ENCODE data around the gene ASMTL. TPM values are rescaled to one million over a fixed set of nuclear protein-coding genes. Genes with fewer than 3 reads are reported as not detected.

ASMTL gene
- total and polyA plus RNA-seq, 2 donors (not counting 1 experiment from before 2014, with no cell fraction given), result 12.9 to 19.8 TPM

DNA sequence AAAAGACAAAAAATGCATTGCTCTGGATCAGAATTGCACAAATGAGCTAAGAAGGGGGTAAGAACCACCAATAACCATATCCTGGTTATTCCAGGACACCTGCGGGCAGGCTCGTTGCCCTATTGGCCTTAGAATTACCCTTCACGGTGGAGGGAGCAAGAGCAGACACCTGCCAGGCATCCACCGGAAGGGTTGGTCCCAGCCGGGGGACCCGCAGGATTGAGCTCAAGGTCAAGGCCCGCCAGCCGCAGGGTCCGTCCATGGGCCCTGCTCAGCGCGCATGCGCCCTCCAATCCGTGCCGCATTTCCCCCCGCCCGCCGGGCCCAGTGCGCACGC lies 61.4 kb downstream of the ASMTL start:
- H3K9me3 ChIP-seq (ENCODE audit: control insufficient read depth, insufficient read depth, low read depth, low read length), result no peaks in the 10 kb centered on the region
- peaks cover 71% of the 10 kb centered on the region for H3K79me2 ChIP-seq (ENCODE audit: control insufficient read depth, insufficient read depth, low read length)
- H4K20me1 ChIP-seq (ENCODE audit: control insufficient read depth, extremely low read depth, insufficient read depth, low read length), result peaks cover 2% of the 10 kb centered on the region
- H2AFZ ChIP-seq (ENCODE audit: low read length), result no peak overlapping the region
- DNase-seq (ENCODE audit: low read depth in 2 of 2), result no peak
- H3K27ac ChIP-seq (ENCODE audit: insufficient read depth, low read length), result peak overlapping the region; percentile 98
- no peaks in the 10 kb centered on the region for H3K27me3 ChIP-seq (ENCODE audit: control insufficient read depth, insufficient read depth, low read length)
- peaks cover 30% of the 10 kb centered on the region for H3K36me3 ChIP-seq (ENCODE audit: control insufficient read depth, insufficient read depth, low read length)
- H3K4me1 ChIP-seq (ENCODE audit: control insufficient read depth, extremely low read depth, insufficient read depth, low read length), result peaks cover 11% of the 10 kb centered on the region
- H3K9ac ChIP-seq (ENCODE audit: insufficient read depth, low read length), result peak overlapping the region; percentile 99
- H3K4me3 ChIP-seq (replicated peaks in 1 of 4; ENCODE audit: control extremely low read depth in 1 of 4, insufficient read depth in 1 of 4, low read depth in 3 of 4, low read length in 4 of 4), result peak overlapping the region; percentile 78 to 100 (median 92)
- no peak for TF ChIP-seq EZH2 (IDR thresholded peaks at IDR 0.05; ENCODE audit: low read length, missing control alignments)
- TF ChIP-seq, protein P1, sequence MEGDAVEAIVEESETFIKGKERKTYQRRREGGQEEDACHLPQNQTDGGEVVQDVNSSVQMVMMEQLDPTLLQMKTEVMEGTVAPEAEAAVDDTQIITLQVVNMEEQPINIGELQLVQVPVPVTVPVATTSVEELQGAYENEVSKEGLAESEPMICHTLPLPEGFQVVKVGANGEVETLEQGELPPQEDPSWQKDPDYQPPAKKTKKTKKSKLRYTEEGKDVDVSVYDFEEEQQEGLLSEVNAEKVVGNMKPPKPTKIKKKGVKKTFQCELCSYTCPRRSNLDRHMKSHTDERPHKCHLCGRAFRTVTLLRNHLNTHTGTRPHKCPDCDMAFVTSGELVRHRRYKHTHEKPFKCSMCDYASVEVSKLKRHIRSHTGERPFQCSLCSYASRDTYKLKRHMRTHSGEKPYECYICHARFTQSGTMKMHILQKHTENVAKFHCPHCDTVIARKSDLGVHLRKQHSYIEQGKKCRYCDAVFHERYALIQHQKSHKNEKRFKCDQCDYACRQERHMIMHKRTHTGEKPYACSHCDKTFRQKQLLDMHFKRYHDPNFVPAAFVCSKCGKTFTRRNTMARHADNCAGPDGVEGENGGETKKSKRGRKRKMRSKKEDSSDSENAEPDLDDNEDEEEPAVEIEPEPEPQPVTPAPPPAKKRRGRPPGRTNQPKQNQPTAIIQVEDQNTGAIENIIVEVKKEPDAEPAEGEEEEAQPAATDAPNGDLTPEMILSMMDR (conservative IDR thresholded peaks at IDR 0.05 in 1 of 2, IDR thresholded peaks at IDR 0.05 in 1 of 2; ENCODE audit: low read depth in 1 of 2, low read length in 2 of 2), result no peak
- peak overlapping the region; percentile 64 for H3K4me2 ChIP-seq (ENCODE audit: extremely low read depth, insufficient read depth, low read length)

DNA sequence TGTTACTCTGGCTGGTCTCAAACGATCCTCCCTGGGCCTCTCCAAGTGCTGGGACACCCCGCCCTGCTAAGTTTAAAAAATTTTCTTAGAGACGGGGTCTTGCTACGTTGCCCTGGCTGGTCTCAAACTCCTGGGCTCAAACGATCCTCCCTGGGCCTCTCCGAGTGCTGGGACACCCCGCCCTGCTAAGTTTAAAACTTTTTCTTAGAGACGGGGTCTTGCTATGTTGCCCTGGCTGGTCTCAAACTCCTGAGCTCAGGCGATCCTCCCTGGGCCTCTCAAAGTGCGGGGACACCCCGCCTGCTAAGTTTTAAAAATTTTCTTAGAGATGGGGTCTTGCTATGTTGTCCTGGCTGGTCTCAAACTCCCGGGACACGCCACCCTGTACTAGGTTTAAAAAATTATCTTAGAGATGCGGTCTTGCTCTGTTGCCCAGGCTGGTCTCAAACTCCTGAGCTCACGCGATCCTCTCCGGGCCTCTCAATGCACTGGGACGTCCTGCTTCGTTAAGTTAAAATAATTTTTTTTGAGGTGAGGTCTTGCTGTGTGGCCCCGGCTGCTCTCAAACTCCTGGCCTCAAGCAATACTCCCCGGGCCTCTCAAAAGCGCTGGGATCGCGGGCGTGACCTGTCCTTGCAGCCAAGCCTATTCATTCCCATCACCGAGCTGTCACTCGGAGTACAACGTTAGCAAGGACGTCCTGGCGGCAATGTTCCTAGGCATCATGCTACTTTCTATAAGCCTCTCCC lies 61.9 kb downstream of the ASMTL start:
- H3K4me3 ChIP-seq (replicated peaks in 1 of 4; ENCODE audit: control extremely low read depth in 1 of 4, insufficient read depth in 1 of 4, low read depth in 3 of 4, low read length in 4 of 4), result peak overlapping the region; percentile 78 to 100 (median 92)
- H3K36me3 ChIP-seq (ENCODE audit: control insufficient read depth, insufficient read depth, low read length), result peaks cover 35% of the 10 kb centered on the region
- no peak for DNase-seq (ENCODE audit: low read depth in 2 of 2)
- H3K27ac ChIP-seq (ENCODE audit: insufficient read depth, low read length), result peak overlapping the region; percentile 98
- H3K9me3 ChIP-seq (ENCODE audit: control insufficient read depth, insufficient read depth, low read depth, low read length), result no peaks in the 10 kb centered on the region
- H3K27me3 ChIP-seq (ENCODE audit: control insufficient read depth, insufficient read depth, low read length), result no peaks in the 10 kb centered on the region
- peaks cover 69% of the 10 kb centered on the region for H3K79me2 ChIP-seq (ENCODE audit: control insufficient read depth, insufficient read depth, low read length)
- peak overlapping the region; percentile 64 for H3K4me2 ChIP-seq (ENCODE audit: extremely low read depth, insufficient read depth, low read length)
- peaks cover 2% of the 10 kb centered on the region for H4K20me1 ChIP-seq (ENCODE audit: control insufficient read depth, extremely low read depth, insufficient read depth, low read length)
- peaks cover 11% of the 10 kb centered on the region for H3K4me1 ChIP-seq (ENCODE audit: control insufficient read depth, extremely low read depth, insufficient read depth, low read length)
- peak overlapping the region; percentile 99 for H3K9ac ChIP-seq (ENCODE audit: insufficient read depth, low read length)
- H2AFZ ChIP-seq (ENCODE audit: low read length), result no peak overlapping the region
- TF ChIP-seq EZH2 (IDR thresholded peaks at IDR 0.05; ENCODE audit: low read length, missing control alignments), result no peak
- TF ChIP-seq, protein P1 (conservative IDR thresholded peaks at IDR 0.05 in 1 of 2, IDR thresholded peaks at IDR 0.05 in 1 of 2; ENCODE audit: low read depth in 1 of 2, low read length in 2 of 2), result no peak

DNA sequence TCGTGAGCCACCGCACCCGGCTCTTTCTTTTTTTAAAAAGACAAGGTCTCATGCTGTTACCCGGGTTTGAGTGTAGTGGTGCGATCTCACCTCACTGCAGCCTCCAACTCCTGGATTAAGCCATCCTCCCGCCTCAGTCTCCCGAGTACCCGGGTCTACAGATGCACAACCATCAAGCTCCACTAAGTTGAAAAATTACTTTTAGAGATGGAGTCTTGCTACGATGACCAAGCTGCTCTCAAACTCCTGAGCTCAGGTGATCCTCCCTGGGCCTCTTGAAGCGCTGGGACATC lies 62.8 kb downstream of the ASMTL start:
- DNase-seq (ENCODE audit: low read depth in 2 of 2), result no peak
- Histone ChIP-seq H3K27me3 (ENCODE audit: control insufficient read depth, insufficient read depth, low read length) (no peaks in the 10 kb centered on the region), H3K4me3 (replicated peaks in 1 of 4; ENCODE audit: control extremely low read depth in 1 of 4, insufficient read depth in 1 of 4, low read depth in 3 of 4, low read length in 4 of 4) (no peak overlapping the region), H3K36me3 (ENCODE audit: control insufficient read depth, insufficient read depth, low read length) (peaks cover 40% of the 10 kb centered on the region), H4K20me1 (ENCODE audit: control insufficient read depth, extremely low read depth, insufficient read depth, low read length) (peaks cover 2% of the 10 kb centered on the region), H3K79me2 (ENCODE audit: control insufficient read depth, insufficient read depth, low read length) (peaks cover 61% of the 10 kb centered on the region), H3K4me1 (ENCODE audit: control insufficient read depth, extremely low read depth, insufficient read depth, low read length) (peaks cover 7% of the 10 kb centered on the region), H3K9ac (ENCODE audit: insufficient read depth, low read length) (no peak overlapping the region), H3K27ac (ENCODE audit: insufficient read depth, low read length) (no peak overlapping the region), H2AFZ (ENCODE audit: low read length) (no peak overlapping the region), H3K9me3 (ENCODE audit: control insufficient read depth, insufficient read depth, low read depth, low read length) (no peaks in the 10 kb centered on the region), H3K4me2 (ENCODE audit: extremely low read depth, insufficient read depth, low read length) (no peak overlapping the region)
- TF ChIP-seq EZH2 (IDR thresholded peaks at IDR 0.05; ENCODE audit: low read length, missing control alignments), result no peak
- TF ChIP-seq, protein P1 (conservative IDR thresholded peaks at IDR 0.05 in 1 of 2, IDR thresholded peaks at IDR 0.05 in 1 of 2; ENCODE audit: low read depth in 1 of 2, low read length in 2 of 2), result no peak

Measured in fibroblast of lung (primary cell).